Fibroblast of lung (primary cell): ENCODE results near the gene CHST1.

Experiments
- CTCF ChIP-seq, 2 donors: IDR thresholded peaks in 1 of 2; conservative IDR thresholded peaks in 1 of 2; 1 replicate in 1 of 2; 2 replicates in 1 of 2; pipeline ENCODE4 v1.5.1; 2011 to 2012; ENCODE audit warnings: low read length in 2 of 2, control low read depth in 1 of 2, inconsistent platforms in 1 of 2, low read depth in 1 of 2, mild to moderate bottlenecking in 1 of 2
- EZH2 ChIP-seq: IDR thresholded peaks from 2 replicates; pipeline ENCODE4 v1.5.1; 2012; ENCODE audit warnings: low read length, control low read depth, mild to moderate bottlenecking; ENCODE audit errors: missing control alignments

DNA sequence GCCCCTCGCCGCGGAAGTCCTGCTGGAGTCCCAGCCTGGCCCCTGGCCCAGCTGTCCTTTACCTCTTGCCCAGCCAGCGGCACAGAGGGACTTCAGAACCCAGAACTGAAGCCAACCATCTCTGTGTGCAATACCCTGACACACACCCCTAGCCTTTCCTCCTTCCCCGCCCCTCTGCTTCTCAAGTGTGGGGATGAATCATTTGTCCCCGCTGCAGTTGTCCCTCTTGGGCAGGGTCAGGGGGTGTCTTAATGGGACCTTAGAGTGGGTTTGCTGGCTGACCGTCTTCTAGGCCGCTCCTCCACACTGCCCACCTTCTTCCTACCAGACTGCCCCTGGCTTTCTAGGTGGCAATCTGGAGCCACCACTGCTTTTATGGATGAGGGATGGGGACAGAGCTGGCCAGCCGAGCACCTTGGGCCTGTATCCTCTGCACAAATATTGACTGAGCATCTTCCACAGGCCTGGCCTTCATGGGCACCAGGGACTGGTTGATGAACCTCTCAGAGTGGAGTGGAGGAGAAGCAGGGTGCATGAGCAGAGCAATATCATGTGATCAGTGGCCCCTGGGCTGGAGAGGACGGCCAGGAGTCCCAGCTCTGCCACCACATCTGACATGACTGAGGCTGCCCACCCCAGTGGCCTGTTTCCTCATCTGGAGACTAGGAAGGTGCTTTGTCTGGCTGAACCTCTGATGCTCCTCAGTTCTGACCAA is 668 bp upstream of the CHST1 start:
- TF ChIP-seq EZH2, result peak; percentile 70
- TF ChIP-seq CTCF (conservative IDR thresholded peaks at IDR 0.05 in 1 of 2, IDR thresholded peaks at IDR 0.05 in 1 of 2; ENCODE audit: low read depth in 1 of 2, low read length in 2 of 2), result no peak
